NCI-H2081 treated with DMSO at 0.1 percent for 48 hours (cell line): ENCODE measurements around the gene JUND.

Experiments
- DNase-seq: peaks from one replicate; lab custom pipeline; 2025; lab: John Stamatoyannopoulos, UW

JUND gene

DNA sequence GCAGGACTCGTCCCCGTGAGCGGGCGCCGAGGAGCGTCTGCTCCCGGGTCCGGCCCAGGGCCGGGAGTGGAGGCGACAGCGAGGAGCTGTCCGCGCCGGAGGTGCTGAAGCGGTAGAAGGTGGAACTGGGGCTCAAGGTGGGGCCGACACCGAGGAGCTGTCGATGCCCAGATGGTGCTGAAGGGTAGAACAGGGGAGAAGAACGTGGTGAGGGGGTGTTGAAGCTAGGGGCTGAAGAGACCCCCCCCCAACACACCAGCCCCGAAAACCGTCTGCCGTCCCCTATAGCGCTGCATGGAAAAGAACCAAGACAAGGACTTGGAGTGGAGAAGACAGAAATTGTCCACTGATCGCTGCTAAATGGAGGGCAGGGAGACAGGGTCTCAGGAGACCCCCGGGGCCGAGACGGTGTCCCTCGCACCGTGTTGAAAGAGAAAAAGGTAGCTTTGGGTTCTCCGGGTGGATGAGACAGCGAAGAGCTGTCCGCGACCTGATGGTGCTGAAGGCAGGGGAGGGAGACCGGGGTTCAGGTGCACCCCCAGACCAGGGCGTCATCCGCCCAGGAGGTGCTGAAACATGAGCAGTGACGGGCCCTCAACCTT, 48.1 kb downstream of the JUND start:
- no peak for DNase-seq

DNA sequence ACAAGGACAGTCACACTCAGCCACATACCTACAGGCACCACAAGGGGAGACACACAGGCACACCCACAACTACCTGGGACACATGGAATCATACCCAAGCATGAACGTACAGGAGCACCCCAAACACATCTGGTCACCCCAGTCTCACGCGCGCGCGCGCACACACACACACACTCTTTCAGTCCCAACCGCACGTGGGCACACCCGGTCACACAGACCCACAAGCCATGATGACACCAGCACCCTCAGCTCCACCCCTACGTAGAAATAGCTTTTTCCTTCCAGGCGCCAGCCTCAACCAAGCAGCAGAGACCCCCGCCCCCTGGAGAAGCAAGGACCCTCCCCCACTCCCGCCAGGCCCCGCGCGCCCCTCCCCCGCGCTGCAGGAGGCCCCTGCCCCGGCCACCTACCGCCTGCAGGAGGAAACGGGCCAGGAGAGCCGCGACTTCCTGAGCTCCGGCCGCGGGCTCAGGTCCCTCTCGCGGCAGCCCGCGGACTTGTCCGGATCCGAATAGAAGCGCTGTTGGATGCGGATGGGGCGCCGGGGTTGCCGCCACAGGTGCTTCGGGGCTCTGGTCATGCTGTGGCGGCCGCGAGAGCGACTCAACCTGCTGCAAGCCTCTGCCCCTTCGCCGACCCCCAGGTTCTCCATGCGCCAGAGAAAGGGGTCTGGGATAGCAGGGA, 48.7 kb downstream of the JUND start:
- no peak for DNase-seq

DNA sequence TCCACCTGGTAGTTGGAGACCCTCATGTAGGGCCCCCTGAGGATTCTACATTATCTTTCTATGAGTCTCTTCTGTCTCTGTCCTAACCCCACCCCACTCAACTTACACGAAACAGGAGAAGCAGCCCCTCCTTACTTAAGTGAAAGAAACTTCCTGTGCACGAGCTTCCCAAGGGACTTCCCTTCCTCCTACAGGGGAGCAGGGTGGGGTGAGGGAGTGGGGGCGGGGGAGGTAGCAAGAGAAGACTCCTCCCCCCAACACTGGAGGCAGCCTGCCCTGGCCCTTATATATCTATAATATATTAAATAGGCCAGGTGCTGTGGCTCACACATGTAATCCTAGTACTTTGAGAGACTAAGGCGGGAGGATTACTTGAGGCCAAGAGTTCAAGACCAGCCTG, 49.6 kb downstream of the JUND start:
- no peak for DNase-seq

DNA sequence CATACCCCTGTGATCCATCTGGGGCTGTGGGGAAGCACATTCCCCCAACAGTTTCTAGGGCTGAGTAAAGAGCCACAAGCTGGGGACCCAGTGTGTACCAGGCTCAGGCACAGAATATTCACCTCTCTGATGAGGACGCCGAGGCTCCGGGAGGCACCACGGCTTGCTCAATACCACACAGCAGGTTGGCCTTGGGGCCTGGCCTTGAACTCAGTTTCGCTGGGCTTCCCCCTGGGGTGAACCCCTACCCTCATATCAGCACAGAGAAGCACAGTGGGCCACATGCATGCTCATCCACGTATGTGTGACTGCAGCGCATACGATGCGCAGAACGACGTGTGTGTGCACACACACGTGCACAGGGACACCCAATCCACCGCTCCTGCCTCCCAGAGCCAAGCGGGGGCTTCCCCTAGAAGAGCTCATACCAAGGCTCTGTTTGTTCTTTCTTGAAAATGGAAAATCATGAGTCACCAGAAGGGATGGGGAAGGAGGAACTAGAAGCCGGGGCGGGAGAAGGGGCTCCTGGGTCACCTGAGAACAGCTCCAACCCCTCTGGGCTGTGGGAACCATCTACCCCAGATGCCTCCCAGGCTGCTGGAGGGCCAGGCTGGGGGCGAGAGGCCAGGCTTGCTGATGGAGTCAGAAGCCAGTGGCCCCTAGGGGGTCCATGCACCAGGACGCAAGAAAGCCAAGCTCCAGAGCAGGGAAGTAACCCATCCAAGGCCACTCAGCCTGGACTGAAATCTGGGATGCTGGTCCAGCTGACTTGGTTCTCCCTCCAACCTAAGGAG, 50.3 kb downstream of the JUND start:
- no peak for DNase-seq

DNA sequence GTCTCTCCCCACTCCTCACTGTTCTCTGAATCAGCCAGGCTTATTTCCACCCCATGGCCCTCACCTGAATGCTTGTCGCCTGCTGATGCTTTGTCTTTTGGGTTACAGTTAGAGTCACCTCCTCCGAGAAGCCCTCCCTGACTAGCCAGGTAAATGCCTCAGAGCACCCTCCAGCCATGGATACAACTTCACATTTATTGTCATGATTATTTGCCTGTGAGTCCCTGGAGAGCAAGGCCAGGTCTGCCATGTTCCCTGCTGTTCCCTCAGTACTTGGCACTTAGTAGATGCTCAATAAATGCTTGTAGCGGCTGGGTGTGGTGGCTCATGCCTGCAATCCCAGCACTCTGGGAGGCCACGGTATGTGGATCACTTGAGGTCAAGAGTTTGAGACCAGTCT, 51.5 kb downstream of the JUND start:
- no peak for DNase-seq
